ENCODE data around the gene APOL6.
"Not testable (repeated sequence)": the region's sequence is repeated elsewhere in the genome, so short reads cannot be mapped to it uniquely, and the experiment has no call there.

Gene APOL6

DNA sequence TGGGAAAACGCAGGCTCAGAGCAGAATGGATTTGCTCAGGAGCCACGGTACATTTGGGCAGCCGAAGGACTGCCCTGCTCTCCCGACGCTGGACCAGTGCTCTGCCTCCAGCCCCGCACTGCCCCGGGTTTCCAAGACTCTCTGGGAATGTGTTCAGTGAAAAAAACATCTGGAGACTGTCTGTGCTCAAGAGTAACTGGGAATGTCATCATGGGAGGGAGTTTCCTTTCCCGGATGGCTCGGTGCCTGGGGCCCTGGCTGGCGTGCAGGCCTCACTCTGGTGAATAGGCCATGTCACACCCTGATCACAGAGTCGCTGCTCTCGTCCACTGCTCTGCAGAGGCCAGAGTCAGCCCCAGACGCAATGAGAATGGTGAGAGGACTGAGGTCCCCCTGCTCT lies 9.8 kb upstream of the APOL6 start:
- DNase-seq, result no peak

DNA sequence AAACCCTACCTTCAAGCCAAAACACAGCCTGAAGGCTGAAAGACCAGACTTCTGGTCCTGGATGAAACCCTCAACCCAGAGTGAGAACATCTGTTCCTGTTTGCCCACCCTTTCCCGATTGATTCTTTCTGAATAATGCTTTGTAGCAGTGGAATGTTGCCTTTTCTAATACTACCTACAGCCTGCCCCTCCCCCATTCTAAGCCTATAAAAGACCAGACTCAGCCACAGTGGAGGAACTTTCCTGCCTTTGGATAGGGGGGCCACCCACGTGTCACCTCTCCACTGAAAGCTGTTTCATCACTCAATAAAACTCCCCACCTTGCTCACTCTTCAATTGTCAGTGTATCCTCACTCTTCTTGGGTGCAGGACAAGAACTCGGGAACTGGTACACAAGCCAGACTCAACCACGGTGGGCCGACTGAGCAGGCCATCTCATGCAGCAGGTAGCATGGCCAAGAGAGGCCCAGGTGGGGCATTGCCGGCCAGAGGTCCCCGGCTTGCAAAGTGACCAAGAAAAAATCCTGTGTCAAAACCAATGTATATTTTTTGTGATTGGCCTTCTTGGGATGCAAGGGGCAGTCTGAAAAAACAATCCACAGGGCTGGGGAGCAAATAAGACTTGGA lies 6.6 kb upstream of the APOL6 start:
- no peak for DNase-seq

DNA sequence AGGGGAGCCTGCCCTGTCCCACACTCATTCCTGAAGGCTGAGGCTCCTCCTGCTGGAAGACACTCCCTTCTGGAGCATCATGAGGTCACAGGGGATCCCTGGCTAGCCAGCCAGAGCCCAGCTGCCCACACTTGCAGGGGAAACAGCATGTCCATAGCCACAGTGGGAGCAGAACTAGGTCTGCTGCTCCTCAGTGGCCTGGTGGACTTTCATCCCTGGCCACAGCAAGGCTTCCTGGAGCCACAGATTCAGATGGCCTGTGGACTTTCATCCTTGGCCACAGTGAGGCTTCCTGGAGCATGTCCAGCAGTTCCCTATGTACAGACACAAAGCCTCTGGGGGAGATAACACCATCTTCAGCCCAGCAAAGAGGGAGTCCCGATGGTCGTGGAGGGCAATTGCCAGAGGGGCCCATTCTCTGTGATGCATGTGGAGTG lies 5.9 kb upstream of the APOL6 start:
- no peak for DNase-seq

DNA sequence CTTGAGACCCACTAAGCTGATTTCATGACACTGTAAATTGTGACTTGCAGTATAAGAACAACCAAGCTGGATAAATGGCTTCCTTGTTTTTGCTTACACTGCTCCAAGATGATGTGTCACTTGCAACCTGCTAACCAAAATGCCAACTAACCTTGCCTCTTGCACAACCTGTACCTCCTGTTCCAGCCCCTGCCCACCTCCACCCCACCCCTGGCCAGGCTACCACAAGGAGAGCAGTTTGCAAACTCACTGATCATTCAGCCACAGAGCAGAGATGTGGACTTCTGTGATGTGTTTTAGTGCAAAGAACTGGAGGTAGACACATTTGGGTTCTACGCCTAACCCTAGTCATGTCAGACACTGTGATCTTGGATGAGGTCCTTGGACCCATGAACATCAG lies 4.3 kb upstream of the APOL6 start:
- no peak for DNase-seq

GRCh38 chr22:35645646-35646045 lies 2.6 kb upstream of the APOL6 start:
- no peak for DNase-seq

DNA sequence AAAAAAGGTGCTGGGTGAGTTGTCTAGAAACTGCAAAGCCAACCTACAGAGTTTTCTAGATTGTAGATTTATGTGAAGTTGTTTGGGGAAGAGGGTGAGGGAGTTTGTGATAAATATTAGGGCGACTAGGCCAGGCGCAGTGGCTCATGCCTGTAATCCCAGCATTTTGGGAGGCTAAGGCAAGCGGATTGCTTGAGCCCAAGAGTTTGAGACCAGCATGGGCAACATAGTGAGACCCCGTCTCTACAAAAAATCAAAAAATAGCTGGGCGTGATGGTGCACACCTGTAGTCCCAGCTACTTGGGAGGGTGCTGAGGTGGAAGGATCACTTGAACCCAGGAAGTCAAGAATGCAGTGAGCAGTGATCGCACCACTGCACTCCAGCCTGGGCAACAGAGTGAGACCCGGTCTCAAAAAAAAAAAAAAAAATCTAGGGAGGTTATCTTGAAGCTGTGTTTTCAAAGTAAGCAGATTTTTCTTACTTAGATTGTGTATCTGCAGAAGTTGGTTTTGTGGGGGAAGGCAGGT lies 844 bp downstream of the APOL6 start:
- no peak for DNase-seq

GRCh38 chr22:35649636-35650250 lies 1.5 kb downstream of the APOL6 start:
- DNase-seq, result no peak

GRCh38 chr22:35651085-35651484 lies 2.8 kb downstream of the APOL6 start:
- DNase-seq, result no peak

DNA sequence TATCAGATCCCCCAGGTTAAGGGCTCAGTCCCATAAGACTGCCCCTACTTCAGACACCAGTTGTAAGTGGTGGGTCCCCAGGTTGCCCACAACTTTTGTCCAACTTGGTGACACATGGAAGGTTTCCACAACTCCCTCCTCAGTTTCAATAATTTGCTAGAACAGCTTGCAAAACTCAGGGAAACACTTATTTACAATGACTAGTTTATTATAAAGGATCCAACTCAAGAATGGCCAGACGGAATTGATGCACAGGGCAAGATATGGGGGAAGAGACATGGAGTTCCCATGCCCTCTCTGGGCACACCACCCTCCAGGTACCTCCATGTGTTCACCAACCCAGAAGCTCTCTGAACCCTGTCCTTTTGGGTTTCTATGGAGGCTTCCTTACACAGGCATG lies 5.6 kb downstream of the APOL6 start:
- DNase-seq, result no peak

- no peak for DNase-seq
These were observed 8.1 kb downstream of the APOL6 start for GRCh38 chr22:35656284-35656752.

GRCh38 chr22:35657571-35658312 lies 9.5 kb downstream of the APOL6 start:
- no peak for DNase-seq

GRCh38 chr22:35660291-35661127 lies 12.3 kb downstream of the APOL6 start:
- DNase-seq, result peak; percentile 77

DNA sequence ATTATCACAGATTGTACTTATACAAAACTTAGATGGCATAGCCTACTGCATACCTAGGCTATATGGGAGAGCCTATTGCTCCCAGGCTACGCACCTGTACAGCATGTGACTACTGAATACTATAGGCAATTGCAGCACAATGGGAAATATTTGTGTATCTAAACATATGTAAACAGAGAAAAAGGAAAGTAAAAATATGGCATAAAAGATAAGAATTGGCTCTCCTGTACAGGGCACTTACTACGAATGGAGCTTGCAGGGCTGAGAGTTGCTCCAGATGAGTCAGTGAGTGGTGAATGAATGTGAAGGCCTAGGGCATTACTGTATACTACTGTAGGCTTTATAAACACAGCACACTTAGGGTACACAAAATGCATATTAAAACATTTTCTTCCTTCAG lies 13.2 kb downstream of the APOL6 start:
- peak; percentile 23 for DNase-seq

DNA sequence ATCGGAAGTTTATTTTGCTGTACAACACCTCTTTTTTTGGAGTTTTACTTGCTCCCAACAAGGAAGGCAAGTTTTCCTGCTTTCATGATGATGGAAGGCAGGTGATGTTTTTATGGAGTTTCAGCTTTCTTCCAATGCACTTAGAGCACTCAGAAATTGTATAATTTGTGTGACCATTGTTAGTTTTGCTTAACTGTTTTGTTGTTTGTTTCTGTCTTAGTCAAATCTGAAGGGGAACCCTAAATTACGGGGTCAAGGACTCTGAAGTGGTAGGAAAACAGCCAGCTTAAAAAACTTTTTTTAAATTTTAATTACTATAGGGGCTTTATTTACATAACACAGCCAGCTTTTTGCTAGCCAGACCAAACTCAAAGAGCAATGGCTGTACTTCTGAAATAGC lies 14.7 kb downstream of the APOL6 start:
- no peak for DNase-seq

- no peak for DNase-seq
These were observed 15.1 kb downstream of the APOL6 start for GRCh38 chr22:35663371-35663770.

DNA sequence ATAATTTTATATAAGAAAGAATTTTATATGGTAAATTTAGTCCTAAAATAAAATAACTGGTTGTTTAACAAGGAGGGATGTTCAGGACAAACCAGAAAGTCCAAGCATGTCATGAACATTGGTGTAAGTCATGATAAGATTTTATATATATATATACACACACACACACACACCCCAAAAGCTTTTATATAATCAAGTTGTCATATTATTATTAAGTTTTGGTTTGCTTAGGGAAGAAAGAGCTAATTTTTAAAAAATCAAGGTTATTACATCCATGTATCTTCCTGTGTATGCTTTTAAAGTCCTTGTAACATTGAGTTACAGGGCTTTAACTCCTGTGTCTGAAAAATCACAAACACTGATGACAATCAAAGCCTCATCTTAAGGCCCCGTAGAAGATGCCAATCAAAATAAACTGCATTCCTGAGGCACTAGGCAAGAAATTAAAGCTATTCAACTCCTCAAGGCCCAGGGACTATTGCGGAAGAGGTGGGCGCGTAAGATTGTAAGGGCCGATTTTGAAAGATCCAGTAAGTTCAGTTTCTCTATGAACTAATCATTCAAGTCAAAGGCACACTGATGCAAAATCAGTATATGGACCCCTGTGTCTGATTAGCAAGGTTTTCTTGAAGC lies 16.8 kb downstream of the APOL6 start:
- no peak for DNase-seq

DNA sequence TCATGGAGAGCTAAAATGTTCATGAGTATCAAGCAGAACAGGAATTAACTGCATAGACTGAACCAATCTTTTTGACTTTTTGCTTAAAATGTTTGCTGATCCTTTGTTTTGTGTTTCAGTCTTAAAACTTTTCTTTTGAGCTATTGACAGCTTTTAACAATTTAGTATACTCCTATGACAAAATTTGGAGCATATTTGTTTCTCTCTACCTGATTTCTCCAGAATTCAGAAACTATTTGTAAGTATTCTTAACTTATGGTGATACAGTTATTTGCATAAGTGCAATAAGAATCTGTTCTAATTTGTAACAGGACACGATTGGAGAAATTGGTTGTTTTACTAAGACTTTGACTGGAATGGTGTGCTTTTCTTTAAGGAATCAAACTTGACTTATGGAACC lies 18.5 kb downstream of the APOL6 start:
- DNase-seq, result not testable (repeated sequence)

DNA sequence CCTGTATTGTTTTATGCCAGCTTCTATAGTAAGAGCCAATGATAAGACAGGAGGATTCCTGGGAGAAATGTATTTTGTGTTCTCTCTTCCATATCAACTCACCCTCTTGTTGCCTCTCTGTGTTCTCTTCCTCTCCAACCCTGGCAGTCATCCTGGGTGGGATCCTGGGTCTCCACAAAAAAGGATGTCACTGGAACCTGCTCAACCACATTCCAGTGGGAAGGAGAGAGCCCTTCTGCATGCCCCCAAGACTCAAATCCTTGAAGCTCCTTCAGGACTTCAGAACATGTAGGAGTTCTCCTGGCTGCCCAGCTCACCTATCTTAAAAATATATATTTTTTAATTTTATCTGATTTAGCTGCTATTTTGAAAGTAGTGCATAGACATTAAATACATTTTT lies 26.1 kb downstream of the APOL6 start:
- no peak for DNase-seq

DNA sequence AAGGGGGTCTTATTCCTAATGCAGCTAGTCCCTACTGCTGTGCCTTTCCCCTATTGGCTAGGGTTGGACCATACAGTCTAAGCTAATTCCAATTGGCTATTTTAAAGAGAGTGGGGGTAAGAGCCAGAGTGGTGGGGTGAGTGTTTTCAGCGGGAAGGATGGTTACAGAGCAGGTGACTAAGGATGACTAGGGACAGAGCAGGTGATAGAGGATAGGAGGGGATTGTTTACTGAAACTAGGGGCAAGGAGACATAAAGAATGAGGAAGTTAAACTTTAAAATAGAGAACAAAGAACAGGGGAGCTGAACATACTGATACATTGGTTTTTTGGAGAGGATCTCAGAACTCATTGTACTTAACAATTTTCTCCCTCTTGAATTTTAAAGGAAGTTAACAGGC lies 27.8 kb downstream of the APOL6 start:
- not testable (repeated sequence) for DNase-seq

DNA sequence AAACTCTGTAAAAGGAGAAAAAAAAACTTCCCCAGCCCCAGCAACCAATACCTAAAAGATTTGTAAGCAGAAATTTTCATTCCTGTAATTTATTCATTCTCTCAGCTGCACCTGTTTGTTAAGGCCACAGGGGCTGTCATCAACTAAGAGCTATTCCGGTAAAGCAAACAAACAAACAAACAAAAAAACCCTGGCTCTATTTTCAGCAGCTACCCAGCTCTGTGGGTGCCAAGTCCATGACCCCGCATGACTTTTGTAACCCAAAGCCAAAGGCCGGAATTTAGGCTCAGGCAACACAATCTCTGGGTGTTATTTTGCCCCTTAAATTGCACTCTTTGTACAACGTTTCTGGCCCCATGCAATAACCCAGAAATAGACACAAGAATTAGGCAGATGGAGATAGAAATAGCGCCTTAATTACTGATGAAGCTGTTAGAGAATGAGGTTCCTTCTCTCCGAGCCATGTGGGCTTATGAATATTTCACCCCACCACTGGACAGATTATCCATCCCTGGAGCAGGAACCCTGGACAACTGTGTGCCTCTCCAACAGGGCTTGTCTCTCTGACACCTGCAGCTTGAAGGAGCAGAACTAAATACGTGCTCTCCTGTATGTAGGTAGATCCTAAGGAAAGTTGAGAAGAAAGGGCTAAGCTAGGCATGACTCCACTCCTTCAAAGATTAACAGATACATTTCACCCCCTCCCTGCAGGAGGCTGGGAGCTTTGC lies 29.4 kb downstream of the APOL6 start:
- no peak for DNase-seq

- DNase-seq, result no peak
These were observed 30.6 kb downstream of the APOL6 start for GRCh38 chr22:35678836-35679235.

GRCh38 chr22:35679492-35679891 lies 31.2 kb downstream of the APOL6 start:
- DNase-seq, result not testable (repeated sequence)

All from CD4-positive, alpha-beta T cell treated with Interleukin-6 for 4 hours (primary cell).